Astrocyte (in vitro differentiated cells and primary cell): Measurements from ENCODE around the gene PLEKHG4.

ENCODE experiments used
- CTCF ChIP-seq: IDR thresholded peaks from 2 replicates; pipeline ENCODE4 v1.5.1; 2011; ENCODE audit warnings: low read depth, mild to moderate bottlenecking, inconsistent platforms, low read length, moderate library complexity; ENCODE audit not compliant: insufficient read depth
- EZH2 ChIP-seq: IDR thresholded peaks from 2 replicates; pipeline ENCODE4 v1.6.1; 2012; ENCODE audit warnings: mild to moderate bottlenecking, low read length, inconsistent platforms; ENCODE audit not compliant: insufficient read depth

- TF ChIP-seq EZH2 (no peak), CTCF (no peak)
Observed at GRCh38 chr16:67327743-67328142, 48.4 kb downstream of the PLEKHG4 start.
